Karpas-422 (cell line): ENCODE data around the gene F2RL2. TPM values are rescaled to one million over a fixed set of nuclear protein-coding genes. Genes with fewer than 3 reads are reported as not detected.

Experiments
- DNase-seq: peaks from one replicate; pipeline ENCODE4 v3.0.0-alpha.2; 2015
- H2AFZ ChIP-seq: fragments of 200-600 bp; sonication (generic); 2 replicates; pipeline ENCODE4 v1.6.1; 2014; ENCODE audit warnings: antibody characterized with exemption, low read length, mixed read lengths
- H3K27ac ChIP-seq: fragments of 200-600 bp; sonication (generic); 2 replicates; pipeline ENCODE4 v1.5.1; 2014; ENCODE audit warnings: mild to moderate bottlenecking, low read length, moderate library complexity
- H3K27me3 ChIP-seq: fragments of 200-600 bp; sonication (generic); 2 replicates; pipeline ENCODE4 v1.6.1; 2014; ENCODE audit warnings: low read length, mixed read lengths
- H3K36me3 ChIP-seq: fragments of 200-600 bp; sonication (generic); 2 replicates; pipeline ENCODE4 v1.6.1; 2014; ENCODE audit warnings: low read length, mixed read lengths; ENCODE audit not compliant: insufficient read depth
- H3K4me1 ChIP-seq: fragments of 200-600 bp; sonication (generic); 2 replicates; pipeline ENCODE4 v1.6.1; 2014; ENCODE audit warnings: mild to moderate bottlenecking, low read length, mixed read lengths
- H3K4me2 ChIP-seq: fragments of 200-600 bp; sonication (generic); 2 replicates; pipeline ENCODE4 v1.6.1; 2014; ENCODE audit warnings: low read length, low read depth, mild to moderate bottlenecking; ENCODE audit not compliant: poor library complexity, severe bottlenecking
- H3K4me3 ChIP-seq: fragments of 200-600 bp; sonication (generic); 2 replicates; pipeline ENCODE4 v1.5.1; 2014; ENCODE audit warnings: mild to moderate bottlenecking, antibody characterized with exemption, low read length, mixed read lengths
- H3K79me2 ChIP-seq: fragments of 200-600 bp; sonication (generic); 2 replicates; pipeline ENCODE4 v1.6.1; 2014; ENCODE audit warnings: mild to moderate bottlenecking, low read length, mixed read lengths
- H3K9ac ChIP-seq: fragments of 200-600 bp; sonication (generic); 2 replicates; pipeline ENCODE4 v1.6.0; 2014; ENCODE audit warnings: low read length
- H3K9me2 ChIP-seq: fragments of 200-600 bp; sonication (generic), shearing (Covaris generic); replicated peaks from 2 replicates; pipeline ENCODE4 v1.6.0; 2014; ENCODE audit warnings: mild to moderate bottlenecking, low read length, moderate library complexity; ENCODE audit not compliant: insufficient read depth
- H3K9me3 ChIP-seq: fragments of 300-700, 200-600 bp; sonication (generic); 2 replicates; pipeline ENCODE4 v1.6.1; 2014; ENCODE audit warnings: low read length, mixed read lengths
- H4K20me1 ChIP-seq: fragments of 200-600 bp; sonication (generic); 2 replicates; pipeline ENCODE4 v1.6.1; 2014; ENCODE audit warnings: mild to moderate bottlenecking, antibody characterized with exemption, low read length, low read depth; ENCODE audit not compliant: insufficient read depth
- total RNA-seq: library from RNA; depleted of rRNA; stranded (reverse); fragments of >200 nt; shearing (Covaris generic); gene quantifications from 2 replicates; pipeline ENCODE4 v1.2.3, GENCODE V29; 2014; ENCODE audit warnings: low replicate concordance

The F2RL2 gene
- total RNA-seq, 1 experiment from 2014 or later: not detected

- Histone ChIP-seq H3K9ac (no peak overlapping the region), H4K20me1 (no peaks in the 10 kb centered on the region), H3K4me3 (no peak overlapping the region), H3K9me3 (no peaks in the 10 kb centered on the region), H2AFZ (no peak overlapping the region), H3K36me3 (no peaks in the 10 kb centered on the region), H3K79me2 (no peaks in the 10 kb centered on the region), H3K4me1 (no peaks in the 10 kb centered on the region), H3K9me2 (no peaks in the 10 kb centered on the region), H3K4me2 (no peak overlapping the region), H3K27me3 (no peaks in the 10 kb centered on the region), H3K27ac (no peak overlapping the region)
- DNase-seq: no peak
These were observed 6.0 kb downstream of the F2RL2 start for GRCh38 chr5:76617229-76617628.

- Histone ChIP-seq H3K4me1 (no peaks in the 10 kb centered on the region), H2AFZ (no peak overlapping the region), H3K36me3 (no peaks in the 10 kb centered on the region), H3K9ac (no peak overlapping the region), H3K9me2 (no peaks in the 10 kb centered on the region), H3K4me3 (no peak overlapping the region), H3K9me3 (no peaks in the 10 kb centered on the region), H3K27ac (no peak overlapping the region), H3K79me2 (no peaks in the 10 kb centered on the region), H3K27me3 (no peaks in the 10 kb centered on the region), H3K4me2 (no peak overlapping the region), H4K20me1 (no peaks in the 10 kb centered on the region)
- no peak for DNase-seq
These were observed 7.0 kb downstream of the F2RL2 start for GRCh38 chr5:76616206-76616605.

GRCh38 chr5:76615759-76616158 lies 7.4 kb downstream of the F2RL2 start:
- Histone ChIP-seq H3K27me3 (no peaks in the 10 kb centered on the region), H4K20me1 (no peaks in the 10 kb centered on the region), H3K4me3 (no peak overlapping the region), H3K79me2 (no peaks in the 10 kb centered on the region), H3K36me3 (no peaks in the 10 kb centered on the region), H3K4me2 (no peak overlapping the region), H3K4me1 (no peaks in the 10 kb centered on the region), H3K9me3 (no peaks in the 10 kb centered on the region), H3K9ac (no peak overlapping the region), H3K27ac (no peak overlapping the region), H3K9me2 (no peaks in the 10 kb centered on the region), H2AFZ (no peak overlapping the region)
- no peak for DNase-seq

GRCh38 chr5:76612942-76613341 lies 10.3 kb downstream of the F2RL2 start:
- Histone ChIP-seq H3K36me3 (no peaks in the 10 kb centered on the region), H3K9me3 (no peaks in the 10 kb centered on the region), H2AFZ (no peak overlapping the region), H3K4me3 (no peak overlapping the region), H4K20me1 (no peaks in the 10 kb centered on the region), H3K9me2 (no peaks in the 10 kb centered on the region), H3K4me1 (no peaks in the 10 kb centered on the region), H3K27ac (no peak overlapping the region), H3K79me2 (no peaks in the 10 kb centered on the region), H3K27me3 (no peaks in the 10 kb centered on the region), H3K9ac (no peak overlapping the region), H3K4me2 (no peak overlapping the region)
- no peak for DNase-seq

- Histone ChIP-seq H3K36me3 (no peaks in the 10 kb centered on the region), H3K4me3 (no peak overlapping the region), H4K20me1 (no peaks in the 10 kb centered on the region)
These were observed 13.0 kb downstream of the F2RL2 start for GRCh38 chr5:76610196-76610595.

GRCh38 chr5:76608833-76609232 lies 14.4 kb downstream of the F2RL2 start:
- no peaks in the 10 kb centered on the region for H3K36me3 ChIP-seq
- H3K27ac ChIP-seq: no peak overlapping the region
- H3K4me2 ChIP-seq: no peak overlapping the region
- H3K4me3 ChIP-seq: no peak overlapping the region
- H3K27me3 ChIP-seq: no peaks in the 10 kb centered on the region
- no peaks in the 10 kb centered on the region for H4K20me1 ChIP-seq
- H3K79me2 ChIP-seq: no peaks in the 10 kb centered on the region
- peaks cover 3% of the 10 kb centered on the region for H3K4me1 ChIP-seq
- no peaks in the 10 kb centered on the region for H3K9me3 ChIP-seq
- H2AFZ ChIP-seq: 0 out of 2 replicates have a peak overlapping the region, but pooled peaks have one; percentile 11
- H3K9ac ChIP-seq: no peak overlapping the region
- peak; percentile 60 for DNase-seq
- H3K9me2 ChIP-seq: no peaks in the 10 kb centered on the region

More at GRCh38 chr5:76610196-76610595, 13.0 kb downstream of the F2RL2 start:
- H3K27ac ChIP-seq: no peak overlapping the region
- no peaks in the 10 kb centered on the region for H3K79me2 ChIP-seq
- H2AFZ ChIP-seq: no peak overlapping the region
- H3K9ac ChIP-seq: no peak overlapping the region
- DNase-seq: no peak
- peaks cover 3% of the 10 kb centered on the region for H3K4me1 ChIP-seq
- H3K27me3 ChIP-seq: no peaks in the 10 kb centered on the region
- H3K9me3 ChIP-seq: no peaks in the 10 kb centered on the region
- H3K4me2 ChIP-seq: no peak overlapping the region
- no peaks in the 10 kb centered on the region for H3K9me2 ChIP-seq

- Histone ChIP-seq H3K27me3 (no peaks in the 10 kb centered on the region), H3K27ac (no peak overlapping the region), H3K9me3 (no peaks in the 10 kb centered on the region), H2AFZ (no peak overlapping the region), H3K4me3 (no peak overlapping the region), H4K20me1 (no peaks in the 10 kb centered on the region), H3K79me2 (no peaks in the 10 kb centered on the region), H3K36me3 (no peaks in the 10 kb centered on the region), H3K9ac (no peak overlapping the region), H3K9me2 (no peaks in the 10 kb centered on the region), H3K4me2 (no peak overlapping the region), H3K4me1 (peaks cover 3% of the 10 kb centered on the region)
- no peak for DNase-seq
These were observed 15.8 kb downstream of the F2RL2 start for GRCh38 chr5:76607353-76607871.

- peaks cover 3% of the 10 kb centered on the region for H3K4me1 ChIP-seq
- no peak overlapping the region for H3K27ac ChIP-seq
- H3K79me2 ChIP-seq: no peaks in the 10 kb centered on the region
- H3K27me3 ChIP-seq: no peaks in the 10 kb centered on the region
- no peak for DNase-seq
- H3K4me3 ChIP-seq: no peak overlapping the region
- H3K9me3 ChIP-seq: no peaks in the 10 kb centered on the region
- no peaks in the 10 kb centered on the region for H3K9me2 ChIP-seq
- no peak overlapping the region for H2AFZ ChIP-seq
- H4K20me1 ChIP-seq: no peaks in the 10 kb centered on the region
- H3K9ac ChIP-seq: no peak overlapping the region
- H3K4me2 ChIP-seq: no peak overlapping the region
- H3K36me3 ChIP-seq: no peaks in the 10 kb centered on the region
These were observed 16.5 kb downstream of the F2RL2 start for GRCh38 chr5:76606701-76607100.

- Histone ChIP-seq H3K9me3 (no peaks in the 10 kb centered on the region), H3K4me3 (no peak overlapping the region), H3K27ac (no peak overlapping the region), H3K9me2 (no peaks in the 10 kb centered on the region), H3K4me2 (no peak overlapping the region), H3K27me3 (no peaks in the 10 kb centered on the region), H3K79me2 (no peaks in the 10 kb centered on the region), H2AFZ (no peak overlapping the region), H3K36me3 (no peaks in the 10 kb centered on the region), H3K4me1 (peaks cover 3% of the 10 kb centered on the region), H3K9ac (no peak overlapping the region), H4K20me1 (no peaks in the 10 kb centered on the region)
- DNase-seq: no peak
These were observed 18.4 kb downstream of the F2RL2 start for GRCh38 chr5:76604838-76605237.
